ENCODE results near the gene SLC13A3. TPM values are rescaled to one million over a fixed set of nuclear protein-coding genes. Genes with fewer than 3 reads are reported as not detected.
A peak's percentile ranks its signal among the peaks of the same experiment; 100 is the strongest.

Gene SLC13A3
- total RNA-seq, 1 experiment from 2014 or later = not detected

DNA sequence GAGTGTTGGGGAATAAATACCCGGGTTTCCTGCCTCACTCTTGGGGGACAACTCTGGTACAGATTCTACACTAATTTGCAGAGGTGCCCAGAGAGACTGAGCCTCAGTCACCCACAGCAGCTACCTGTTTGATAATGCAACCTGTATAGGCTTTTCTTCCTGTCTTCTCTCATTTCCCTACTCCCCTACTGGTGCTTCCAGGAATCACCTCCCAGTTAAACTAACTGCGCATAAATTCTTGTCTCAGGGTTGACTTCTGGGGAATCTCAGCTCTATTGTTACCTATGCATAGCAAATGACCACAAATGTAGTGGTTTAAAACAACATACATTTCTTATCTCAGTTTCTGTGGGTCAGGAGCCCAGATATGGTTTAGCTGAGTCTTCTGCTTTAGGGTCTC is 112.1 kb downstream of the SLC13A3 start:
- Histone ChIP-seq H3K27me3 (peaks cover 3% of the 10 kb centered on the region; the same call in 1 of the 2 replicates), H3K4me3 (no peak overlapping the region), H3K9me3 (no peaks in the 10 kb centered on the region), H3K36me3 (no peaks in the 10 kb centered on the region)
- DNase-seq = no peak

DNA sequence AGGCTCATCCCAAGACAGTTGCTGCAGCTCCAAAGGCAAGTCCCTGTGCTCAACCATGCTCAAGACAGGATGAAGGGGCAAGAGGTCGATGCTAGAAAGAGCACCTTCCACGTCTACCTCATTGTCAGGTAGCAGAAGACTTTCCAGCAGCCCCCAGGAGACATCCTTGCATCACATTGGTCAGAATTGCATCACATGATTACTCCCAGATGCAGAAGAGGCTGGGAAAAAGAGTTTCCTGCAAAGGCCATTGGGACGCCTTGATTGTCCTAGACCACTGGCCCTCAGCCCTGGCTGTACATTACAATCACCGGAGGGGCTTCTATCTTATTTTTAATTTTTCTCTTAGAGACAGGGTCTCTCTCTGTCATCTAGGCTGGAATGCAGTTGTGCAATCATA is 120.6 kb downstream of the SLC13A3 start:
- Histone ChIP-seq H3K4me3 (no peak overlapping the region), H3K27me3 (no peaks in the 10 kb centered on the region), H3K36me3 (no peaks in the 10 kb centered on the region), H3K9me3 (no peaks in the 10 kb centered on the region)
- DNase-seq = no peak

- Histone ChIP-seq H3K4me3 (no peak overlapping the region), H3K36me3 (no peaks in the 10 kb centered on the region), H3K9me3 (no peaks in the 10 kb centered on the region), H3K27me3 (no peaks in the 10 kb centered on the region)
- DNase-seq = no peak
These were observed 127.4 kb downstream of the SLC13A3 start for GRCh38 chr20:46523696-46524328.

GRCh38 chr20:46523108-46523507 is 128.2 kb downstream of the SLC13A3 start:
- DNase-seq = no peak
- Histone ChIP-seq H3K27me3 (no peaks in the 10 kb centered on the region), H3K9me3 (no peaks in the 10 kb centered on the region), H3K4me3 (no peak overlapping the region), H3K36me3 (no peaks in the 10 kb centered on the region)

GRCh38 chr20:46520976-46521579 is 130.2 kb downstream of the SLC13A3 start:
- peak; percentile 27 for DNase-seq
- Histone ChIP-seq H3K36me3 (no peaks in the 10 kb centered on the region), H3K9me3 (no peaks in the 10 kb centered on the region), H3K27me3 (no peaks in the 10 kb centered on the region; the same call in none of the 2 replicates), H3K4me3 (no peak overlapping the region)

DNA sequence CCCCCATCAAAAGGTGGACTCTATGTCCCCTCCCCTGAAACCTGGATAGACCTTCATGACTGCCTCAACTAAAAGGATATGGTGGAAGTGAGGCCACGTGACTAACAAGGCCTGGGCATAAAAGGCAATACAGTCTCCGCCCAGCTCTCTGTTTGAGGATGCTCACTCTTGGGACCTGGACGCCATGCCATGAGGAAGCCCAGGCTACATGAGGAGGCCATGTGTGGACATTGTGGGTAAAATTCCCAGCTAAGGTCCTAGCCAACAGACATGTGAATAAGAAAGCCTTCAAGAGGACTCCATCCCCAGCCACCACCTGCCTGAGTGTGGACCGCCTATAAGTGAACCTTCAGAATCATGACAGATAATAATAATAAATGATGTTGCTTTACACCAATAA is 130.7 kb downstream of the SLC13A3 start:
- no peak overlapping the region for H3K4me3 ChIP-seq
- no peaks in the 10 kb centered on the region for H3K36me3 ChIP-seq
- DNase-seq = no peak
- no peaks in the 10 kb centered on the region for H3K9me3 ChIP-seq
- H3K27me3 ChIP-seq = peaks cover 4% of the 10 kb centered on the region

DNA sequence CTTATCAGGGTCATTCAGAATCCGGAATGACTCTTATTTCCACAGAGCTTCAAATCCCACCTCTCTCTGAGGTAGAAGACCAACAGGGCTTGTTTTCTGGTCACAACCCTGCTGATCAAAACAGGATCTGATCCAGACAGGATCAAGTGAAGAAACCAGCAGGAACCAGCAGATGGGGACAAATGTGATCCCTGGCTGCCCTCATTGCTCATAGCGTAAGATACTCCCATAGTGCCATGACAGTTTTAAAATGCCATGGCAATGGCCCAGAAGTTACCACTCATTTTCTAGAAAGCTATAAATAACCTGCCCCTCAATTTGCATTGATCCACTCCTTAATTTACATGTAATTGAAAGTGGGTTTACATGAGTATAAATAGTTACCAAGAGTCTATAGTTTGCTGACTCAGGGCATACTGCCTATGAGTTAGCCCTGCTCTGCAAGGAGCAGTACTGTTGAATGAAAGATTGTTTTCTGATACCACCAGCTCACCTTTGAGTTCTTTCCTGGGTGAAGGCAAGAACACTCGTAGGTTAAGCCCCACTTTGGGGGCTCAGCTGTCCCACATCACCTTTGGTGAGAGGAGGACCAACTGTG is 131.7 kb downstream of the SLC13A3 start:
- no peaks in the 10 kb centered on the region for H3K9me3 ChIP-seq
- no peaks in the 10 kb centered on the region for H3K36me3 ChIP-seq
- DNase-seq = no peak
- no peak overlapping the region for H3K4me3 ChIP-seq
- peaks cover 5% of the 10 kb centered on the region for H3K27me3 ChIP-seq

GRCh38 chr20:46512943-46513844 is 138.1 kb downstream of the SLC13A3 start, which contains the start of gene ZNF334:
Gene ZNF334, minus strand, starts transcription at chr20:46513559. Its CDS starts 1,457 bp downstream, at chr20:46512102.
- peak; percentile 18 for DNase-seq

DNA sequence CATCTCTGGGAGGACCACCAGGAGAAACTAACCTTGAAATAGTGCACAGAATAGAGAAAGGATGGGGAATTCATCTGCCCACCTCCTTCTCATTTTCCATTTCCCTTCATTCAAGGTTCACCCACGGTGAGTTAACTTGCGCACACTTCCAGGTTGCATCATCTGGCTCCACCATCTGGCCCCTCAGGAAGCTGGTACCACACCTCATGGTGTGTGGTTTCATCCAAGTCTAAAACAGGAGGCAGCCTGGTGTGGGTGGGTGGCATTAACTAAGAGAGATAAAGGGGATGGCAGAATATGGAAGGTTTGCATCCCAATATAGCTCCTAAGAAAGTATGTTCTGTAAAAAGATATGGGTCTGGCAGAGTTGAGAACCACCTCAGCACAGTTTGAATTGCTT is 141.7 kb downstream of the SLC13A3 start:
- no peaks in the 10 kb centered on the region for H3K36me3 ChIP-seq
- no peaks in the 10 kb centered on the region; the same call in 1 of the 2 replicates for H3K27me3 ChIP-seq
- no peak overlapping the region for H3K4me3 ChIP-seq
- no peak for DNase-seq
- no peaks in the 10 kb centered on the region for H3K9me3 ChIP-seq

More at GRCh38 chr20:46512943-46513844, 138.1 kb downstream of the SLC13A3 start, which contains the start of gene ZNF334:
- Histone ChIP-seq H3K4me3 (peak within 1 kb of the TSS; percentile 43), H3K9me3 (no peaks in the 10 kb centered on the region), H3K27me3 (peaks cover 5% of the 10 kb centered on the region), H3K36me3 (no peaks in the 10 kb centered on the region)

Other genes starting within 250 kb of the SLC13A3 start
- gene ELMO2, start 244.8 kb downstream of the SLC13A3 start, total RNA-seq (2014; rRNA removed; shearing (Covaris generic); ENCODE audit: low replicate concordance) = 29.5 and 41.7 TPM in 2 replicates
- gene ZNF334, start 137.9 kb downstream of the SLC13A3 start, total RNA-seq (2014; rRNA removed; shearing (Covaris generic); ENCODE audit: low replicate concordance) = 0.30 TPM in 1 of 2 replicates, not detected in the other
- gene OCSTAMP, start 100.8 kb downstream of the SLC13A3 start, total RNA-seq (2014; rRNA removed; shearing (Covaris generic); ENCODE audit: low replicate concordance) = not detected in 2 replicates
- 30.4 and 50.8 TPM in 2 replicates for gene TP53RK, start 38.0 kb upstream of the SLC13A3 start, total RNA-seq (2014; rRNA removed; shearing (Covaris generic); ENCODE audit: low replicate concordance)
- gene SLC2A10, start 58.2 kb upstream of the SLC13A3 start, total RNA-seq (2014; rRNA removed; shearing (Covaris generic); ENCODE audit: low replicate concordance) = 13.2 and 33.3 TPM in 2 replicates
- 27.0 and 37.0 TPM in 2 replicates for gene EYA2, start 243.4 kb upstream of the SLC13A3 start, total RNA-seq (2014; rRNA removed; shearing (Covaris generic); ENCODE audit: low replicate concordance)

Measured in MG63 (cell line).